GM12875 (cell line): ENCODE measurements around the gene OSM.

Source experiments
- H3K4me3 ChIP-seq: one replicate; pipeline ENCODE4 v1.5.1; 2011; ENCODE audit warnings: low read depth, low read length, control low read depth
- TF ChIP-seq, protein P1 (sequence below): IDR thresholded peaks from 2 replicates; pipeline ENCODE4 v1.5.1; 2011; ENCODE audit warnings: low read depth, mild to moderate bottlenecking, control low read depth, inconsistent platforms, low read length, moderate library complexity, borderline replicate concordance; ENCODE audit not compliant: insufficient read depth

The OSM gene

DNA sequence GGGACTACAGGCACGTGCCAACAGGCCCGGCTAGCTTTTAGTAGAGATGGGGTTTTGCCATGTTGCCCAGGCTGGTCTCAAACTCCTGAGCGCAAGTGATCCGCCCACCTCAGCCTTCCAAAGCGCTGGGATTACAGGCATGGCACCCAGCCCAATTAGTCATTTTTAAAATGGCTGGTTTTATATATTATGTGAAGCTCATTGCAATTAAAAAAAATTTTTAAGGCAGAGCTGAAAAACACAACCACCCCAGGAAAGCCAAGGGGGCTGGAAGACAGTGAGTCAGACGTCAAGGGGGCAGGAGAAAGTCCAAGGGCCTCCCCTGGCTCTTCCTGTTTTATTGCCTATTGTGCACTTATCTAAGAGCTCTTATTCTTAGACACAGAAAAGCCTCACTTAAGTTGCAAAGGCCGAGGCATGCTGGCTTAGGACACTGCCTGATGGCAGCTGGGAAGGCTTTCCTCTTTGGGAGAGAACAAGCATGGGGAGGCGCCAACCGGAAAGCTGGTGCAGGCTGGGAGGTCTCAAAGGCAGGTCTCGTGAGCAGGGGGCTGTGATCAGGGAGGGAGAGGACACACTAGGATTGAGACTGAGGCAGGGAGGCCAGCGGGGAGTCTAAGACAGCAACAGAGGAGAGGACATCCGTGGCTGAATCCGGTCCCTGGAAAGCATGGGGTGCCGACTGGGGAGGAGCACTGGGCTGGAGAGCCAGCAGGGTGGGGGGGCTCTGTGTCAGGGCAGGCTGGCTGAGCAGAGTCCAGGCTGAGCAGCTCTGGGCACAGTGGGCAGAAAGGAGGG, 11.1 kb upstream of the OSM start:
- TF ChIP-seq, protein P1, sequence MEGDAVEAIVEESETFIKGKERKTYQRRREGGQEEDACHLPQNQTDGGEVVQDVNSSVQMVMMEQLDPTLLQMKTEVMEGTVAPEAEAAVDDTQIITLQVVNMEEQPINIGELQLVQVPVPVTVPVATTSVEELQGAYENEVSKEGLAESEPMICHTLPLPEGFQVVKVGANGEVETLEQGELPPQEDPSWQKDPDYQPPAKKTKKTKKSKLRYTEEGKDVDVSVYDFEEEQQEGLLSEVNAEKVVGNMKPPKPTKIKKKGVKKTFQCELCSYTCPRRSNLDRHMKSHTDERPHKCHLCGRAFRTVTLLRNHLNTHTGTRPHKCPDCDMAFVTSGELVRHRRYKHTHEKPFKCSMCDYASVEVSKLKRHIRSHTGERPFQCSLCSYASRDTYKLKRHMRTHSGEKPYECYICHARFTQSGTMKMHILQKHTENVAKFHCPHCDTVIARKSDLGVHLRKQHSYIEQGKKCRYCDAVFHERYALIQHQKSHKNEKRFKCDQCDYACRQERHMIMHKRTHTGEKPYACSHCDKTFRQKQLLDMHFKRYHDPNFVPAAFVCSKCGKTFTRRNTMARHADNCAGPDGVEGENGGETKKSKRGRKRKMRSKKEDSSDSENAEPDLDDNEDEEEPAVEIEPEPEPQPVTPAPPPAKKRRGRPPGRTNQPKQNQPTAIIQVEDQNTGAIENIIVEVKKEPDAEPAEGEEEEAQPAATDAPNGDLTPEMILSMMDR = no peak
- no peak overlapping the region for H3K4me3 ChIP-seq

DNA sequence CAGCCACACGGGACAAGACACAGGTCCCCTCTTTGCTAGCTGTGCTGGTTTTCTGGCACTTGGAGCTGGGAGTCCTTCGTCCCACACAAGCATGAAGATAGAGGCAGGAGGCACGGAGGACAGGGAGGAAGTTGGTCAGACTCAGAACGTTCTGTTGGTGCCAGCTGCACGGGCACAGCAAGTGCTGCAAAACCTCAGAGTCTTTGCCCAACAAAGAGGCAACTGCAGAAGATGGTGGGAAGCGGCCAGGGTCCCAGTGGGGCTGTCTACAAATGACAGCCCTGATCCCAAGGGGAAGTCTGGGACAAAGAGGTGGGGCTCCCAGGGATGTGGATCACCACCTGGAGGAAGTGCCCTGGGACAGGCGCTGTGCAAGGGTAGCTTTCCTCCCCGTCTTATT, 9.4 kb upstream of the OSM start:
- no peak overlapping the region for H3K4me3 ChIP-seq

DNA sequence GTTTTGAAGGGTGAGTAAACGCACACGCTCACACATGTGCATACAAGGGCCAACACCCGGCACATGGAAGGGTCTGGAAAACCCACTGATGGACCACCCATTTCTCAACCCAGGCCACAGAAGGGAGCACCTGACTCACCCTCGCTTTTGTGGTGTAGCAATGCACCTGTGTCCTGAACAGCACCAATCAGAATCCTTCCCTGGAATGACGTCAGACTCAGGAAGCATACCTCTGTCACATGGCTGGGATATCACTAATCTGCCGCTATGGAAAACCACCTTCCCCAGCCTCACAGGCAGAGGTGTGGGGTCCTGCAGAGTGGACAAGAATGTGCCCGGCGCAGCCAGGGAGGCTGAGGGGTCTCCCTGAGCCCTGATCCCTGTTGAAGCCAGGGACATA, 9.0 kb upstream of the OSM start:
- TF ChIP-seq, protein P1 = no peak
- H3K4me3 ChIP-seq = no peak overlapping the region

More for the DNA sequence above, 9.4 kb upstream of the OSM start:
- TF ChIP-seq, protein P1 = no peak

DNA sequence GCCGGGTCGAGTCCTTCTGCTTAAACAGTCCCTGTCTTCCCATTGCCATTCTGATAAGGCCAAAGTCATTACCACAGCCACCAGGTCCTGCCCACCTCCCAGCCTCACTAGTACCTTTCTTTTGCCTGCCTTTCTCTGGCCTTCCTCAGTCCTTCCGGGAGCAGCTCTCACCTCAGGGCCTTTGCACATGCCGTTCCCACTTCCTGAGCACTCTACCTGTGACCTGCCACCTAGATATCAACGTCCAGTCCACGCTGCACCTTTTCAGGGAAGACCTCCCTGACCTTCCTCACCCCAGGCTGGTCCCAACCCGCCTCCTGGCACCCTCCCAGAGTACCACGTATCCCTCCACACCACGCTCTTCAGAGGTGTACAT, 7.8 kb upstream of the OSM start:
- H3K4me3 ChIP-seq = no peak overlapping the region
- TF ChIP-seq, protein P1 = no peak

DNA sequence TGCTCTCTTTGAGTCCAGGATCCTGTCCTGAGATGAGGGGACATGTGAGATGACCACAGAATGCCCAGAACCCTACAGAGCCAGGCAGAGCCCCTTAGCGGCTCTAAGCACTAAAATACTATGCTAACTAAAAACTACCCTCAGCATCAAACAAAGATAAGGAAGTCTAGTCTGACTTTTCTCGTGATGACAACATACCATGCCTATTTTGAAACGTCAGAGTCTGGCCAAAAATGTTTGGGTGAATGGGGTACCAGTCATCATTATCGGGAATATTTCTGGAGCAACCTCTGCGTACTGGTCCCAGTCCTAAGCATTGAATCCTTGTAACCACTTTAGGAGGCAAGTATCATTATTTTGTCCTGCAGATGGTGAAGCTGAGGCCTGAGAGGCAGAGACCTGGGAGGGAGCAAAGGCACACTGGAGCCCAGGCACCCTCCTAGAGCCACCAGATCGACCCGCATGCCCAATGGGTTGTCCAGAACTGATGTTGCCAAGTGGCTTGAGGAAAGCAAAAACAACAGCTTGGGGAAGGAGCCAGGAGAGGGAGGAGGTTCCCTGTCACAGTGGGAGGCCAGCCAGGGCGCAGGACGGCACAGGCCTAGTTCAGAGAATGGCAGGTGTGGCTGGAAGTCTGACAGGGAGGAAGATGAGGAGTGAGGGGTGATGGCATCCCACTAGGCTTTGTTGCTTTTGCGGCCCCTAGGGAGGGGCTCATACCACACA, 7.2 kb upstream of the OSM start:
- no peak overlapping the region for H3K4me3 ChIP-seq
- TF ChIP-seq, protein P1 = no peak

DNA sequence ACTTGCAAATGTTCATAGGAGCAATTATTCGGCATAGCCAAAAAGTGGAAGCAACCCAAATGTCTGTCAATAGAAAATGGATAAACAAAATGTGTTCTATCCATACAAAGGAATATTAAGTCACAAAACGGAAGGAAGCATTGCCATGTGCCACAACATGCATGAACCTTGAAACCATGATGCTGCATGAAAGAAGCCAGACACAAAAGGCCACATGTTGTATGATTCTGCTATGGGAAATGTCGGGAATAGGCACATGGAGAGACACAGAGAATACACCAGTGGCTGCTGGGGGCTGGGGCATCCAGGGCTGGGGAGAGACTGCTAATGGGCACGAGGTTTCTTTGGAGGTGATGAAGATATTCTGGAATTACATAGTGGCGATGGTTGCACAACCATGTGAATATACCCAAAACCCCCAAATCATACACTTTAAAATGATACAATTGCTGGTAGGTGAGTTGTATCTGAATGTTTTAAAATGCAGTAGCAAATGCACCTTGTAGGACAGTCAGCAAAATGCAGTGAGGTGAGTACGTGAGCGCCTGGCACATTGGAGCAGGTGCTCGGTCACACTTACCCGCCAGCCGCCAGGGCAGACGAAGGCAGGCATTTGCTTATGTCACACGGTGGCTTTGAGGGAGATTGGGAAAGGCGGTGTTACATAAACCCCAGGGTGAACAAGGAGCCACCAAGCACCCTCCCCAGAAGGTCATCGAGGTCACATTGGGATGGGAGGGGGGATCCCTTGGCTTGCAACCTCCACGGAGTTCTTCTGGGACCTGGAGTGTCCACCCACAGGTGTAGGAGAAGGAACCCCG, 6.3 kb upstream of the OSM start:
- TF ChIP-seq, protein P1 = no peak
- H3K4me3 ChIP-seq = no peak overlapping the region
